Measurements from ENCODE around the gene TEP1.
"Not testable (repeated sequence)": the region's sequence is repeated elsewhere in the genome, so short reads cannot be mapped to it uniquely, and the experiment has no call there.

TEP1 gene

GRCh38 chr14:20386276-20386855 is 26.9 kb downstream of the TEP1 start:
- no peak for DNase-seq (ENCODE audit: low read depth in 2 of 2)

GRCh38 chr14:20384886-20385285 is 28.4 kb downstream of the TEP1 start:
- DNase-seq (ENCODE audit: low read depth in 2 of 2), result no peak

GRCh38 chr14:20384321-20384720 is 29.0 kb downstream of the TEP1 start:
- DNase-seq (ENCODE audit: low read depth in 2 of 2), result no peak

DNA sequence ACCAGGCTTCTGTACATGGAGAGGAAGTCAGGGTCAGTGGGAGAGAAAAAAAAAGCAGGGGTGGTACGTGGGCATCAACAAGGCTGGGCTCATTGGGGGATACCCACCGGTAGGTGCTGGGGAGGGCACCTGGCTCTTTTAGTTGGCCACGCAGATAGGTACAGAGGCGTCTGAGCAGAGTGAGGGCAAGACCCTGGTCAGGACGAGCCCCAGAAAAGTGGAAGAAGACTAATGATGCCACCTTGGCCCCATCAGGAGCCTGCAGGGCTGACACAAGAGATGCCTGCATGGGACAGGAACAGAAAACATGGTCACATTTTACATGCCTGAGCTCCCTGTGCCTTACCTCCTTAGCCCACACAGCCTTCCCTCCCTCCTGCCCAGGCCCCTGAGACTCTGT is 29.7 kb downstream of the TEP1 start:
- no peak for DNase-seq (ENCODE audit: low read depth in 2 of 2)

- DNase-seq (ENCODE audit: low read depth in 2 of 2), result no peak
Measured at GRCh38 chr14:20383032-20383431, 30.3 kb downstream of the TEP1 start.

- DNase-seq (ENCODE audit: low read depth in 2 of 2), result no peak
Measured at GRCh38 chr14:20382526-20382925, 30.8 kb downstream of the TEP1 start.

DNA sequence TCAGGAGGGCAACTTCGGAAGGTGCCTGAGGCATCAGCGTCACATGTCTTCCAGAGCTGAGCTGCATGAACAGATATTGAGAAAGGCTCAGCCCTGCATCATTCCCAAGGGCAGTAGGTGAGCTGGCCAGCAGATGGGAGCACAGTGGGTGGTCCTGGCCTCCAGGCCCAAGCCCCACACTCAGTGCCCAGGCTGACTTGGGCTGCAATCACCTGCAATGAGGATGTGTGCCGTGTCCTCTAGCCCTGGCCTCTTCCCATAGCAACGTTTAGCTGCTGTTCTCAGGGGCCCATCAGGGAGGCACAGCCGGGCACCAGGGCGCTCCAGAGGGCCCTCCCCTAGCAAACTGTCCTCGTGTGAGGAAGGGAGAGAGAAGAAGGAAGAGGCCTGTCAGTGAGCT is 32.0 kb downstream of the TEP1 start:
- DNase-seq (ENCODE audit: low read depth in 2 of 2), result no peak

DNA sequence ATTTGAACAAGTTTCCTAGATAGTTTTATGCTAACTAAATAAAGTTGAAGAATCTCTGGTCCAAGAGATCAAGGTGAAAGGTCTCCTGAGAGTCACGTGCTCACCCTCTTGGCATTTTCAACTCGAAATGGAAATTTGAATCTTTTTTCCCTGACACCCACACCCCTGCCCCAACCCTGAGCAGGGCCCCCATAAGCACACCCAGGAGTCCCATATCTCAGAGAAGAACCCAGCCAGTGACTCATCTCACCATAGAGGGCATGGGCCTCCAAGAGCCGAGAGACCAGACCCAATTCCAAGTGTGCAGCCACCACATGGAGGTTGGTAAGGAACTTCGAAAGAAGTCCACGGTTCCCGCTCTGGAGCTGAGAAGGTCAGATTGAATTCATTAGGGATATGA is 32.6 kb downstream of the TEP1 start:
- DNase-seq (ENCODE audit: low read depth in 2 of 2), result no peak

DNA sequence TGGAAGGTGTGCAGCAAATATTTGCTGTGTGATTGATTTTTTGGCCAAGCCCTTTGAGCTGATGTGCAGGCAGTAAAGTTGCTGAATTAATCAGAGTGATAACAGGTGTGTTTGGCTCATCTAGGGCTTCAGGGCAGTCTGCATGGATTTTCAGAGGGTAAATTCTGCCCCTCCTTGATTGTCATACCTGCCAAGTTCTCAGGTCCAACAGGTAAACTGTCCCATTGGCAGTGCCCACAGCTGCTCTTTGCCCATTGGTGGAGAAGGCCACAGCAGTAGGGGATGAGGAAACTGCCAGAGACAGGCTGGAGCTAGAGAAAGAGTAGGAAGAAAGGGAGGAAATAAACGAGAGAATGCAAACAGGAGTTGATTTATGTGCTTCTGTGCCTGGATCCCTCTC is 33.6 kb downstream of the TEP1 start:
- no peak for DNase-seq (ENCODE audit: low read depth in 2 of 2)

DNA sequence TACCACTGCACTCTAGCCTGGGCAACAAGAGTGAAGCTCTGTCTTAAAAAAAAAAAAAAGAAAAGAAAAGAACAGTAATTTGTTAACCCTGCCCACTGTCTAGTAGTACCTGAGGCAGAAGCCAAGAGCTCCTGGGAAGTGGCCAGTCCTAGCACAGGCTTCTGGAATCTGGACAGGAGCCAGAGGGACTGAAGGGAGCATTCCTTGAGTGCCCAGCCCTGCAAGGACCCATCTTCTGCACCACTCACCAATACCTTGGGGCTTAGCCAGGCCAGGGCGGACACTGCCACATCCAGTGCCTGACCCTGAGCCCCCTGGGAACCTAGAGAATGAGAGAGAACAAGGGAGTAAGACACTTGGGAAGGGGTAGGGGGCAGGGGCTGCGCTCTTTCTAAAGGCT is 36.1 kb downstream of the TEP1 start:
- no peak for DNase-seq (ENCODE audit: low read depth in 2 of 2)

GRCh38 chr14:20376071-20376588 is 37.2 kb downstream of the TEP1 start:
- no peak for DNase-seq (ENCODE audit: low read depth in 2 of 2)

- DNase-seq (ENCODE audit: low read depth in 2 of 2), result no peak
Measured at GRCh38 chr14:20375471-20375870, 37.8 kb downstream of the TEP1 start.

- DNase-seq (ENCODE audit: low read depth in 2 of 2), result no peak
Measured at GRCh38 chr14:20372796-20373195, 40.5 kb downstream of the TEP1 start.

GRCh38 chr14:20365928-20366327 is 47.4 kb downstream of the TEP1 start:
- DNase-seq (ENCODE audit: low read depth in 2 of 2), result no peak

DNA sequence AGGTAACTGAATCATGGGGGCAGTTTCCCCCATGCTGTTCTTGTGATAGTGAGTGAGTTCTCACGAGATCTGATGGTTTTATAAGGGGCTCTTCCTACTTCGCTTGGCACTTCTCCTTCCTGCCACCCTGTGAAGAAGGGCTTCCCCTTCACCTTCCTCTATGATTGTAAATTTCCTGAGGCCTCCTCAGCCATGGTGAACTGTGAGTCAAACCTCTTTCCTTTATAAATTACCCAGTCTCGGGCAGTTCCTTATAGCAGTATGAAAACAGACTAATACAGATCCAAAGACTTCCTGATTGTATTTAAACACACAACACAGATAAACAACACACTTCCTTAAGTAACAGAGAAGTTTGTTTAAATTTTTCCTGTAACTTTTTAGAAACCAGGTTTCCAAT is 54.8 kb downstream of the TEP1 start:
- DNase-seq (ENCODE audit: low read depth in 2 of 2), result not testable (repeated sequence)

DNA sequence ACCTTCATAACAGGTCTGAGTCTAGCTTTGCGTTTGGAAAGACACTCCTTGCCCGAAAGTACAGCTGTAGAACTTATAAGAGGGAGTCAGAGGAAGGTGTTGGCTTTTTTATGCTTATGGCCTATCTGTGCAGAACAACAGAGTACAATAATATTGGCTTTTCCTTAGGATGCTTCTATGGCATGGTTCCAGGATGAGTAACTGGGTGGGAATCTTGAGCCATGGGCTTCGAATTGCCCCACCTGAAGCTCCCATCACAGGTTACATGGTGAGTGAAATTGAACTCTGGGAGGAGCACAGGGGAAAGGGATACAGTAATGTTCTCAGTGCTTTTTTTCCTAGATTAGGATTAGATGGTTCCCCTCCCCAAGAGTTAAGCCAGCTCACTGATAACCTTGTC is 56.9 kb downstream of the TEP1 start:
- DNase-seq (ENCODE audit: low read depth in 2 of 2), result no peak

GRCh38 chr14:20350860-20351259 is 62.4 kb downstream of the TEP1 start:
- DNase-seq (ENCODE audit: low read depth in 2 of 2), result no peak

GRCh38 chr14:20350282-20350681 is 63.0 kb downstream of the TEP1 start:
- DNase-seq (ENCODE audit: low read depth in 2 of 2), result no peak

DNA sequence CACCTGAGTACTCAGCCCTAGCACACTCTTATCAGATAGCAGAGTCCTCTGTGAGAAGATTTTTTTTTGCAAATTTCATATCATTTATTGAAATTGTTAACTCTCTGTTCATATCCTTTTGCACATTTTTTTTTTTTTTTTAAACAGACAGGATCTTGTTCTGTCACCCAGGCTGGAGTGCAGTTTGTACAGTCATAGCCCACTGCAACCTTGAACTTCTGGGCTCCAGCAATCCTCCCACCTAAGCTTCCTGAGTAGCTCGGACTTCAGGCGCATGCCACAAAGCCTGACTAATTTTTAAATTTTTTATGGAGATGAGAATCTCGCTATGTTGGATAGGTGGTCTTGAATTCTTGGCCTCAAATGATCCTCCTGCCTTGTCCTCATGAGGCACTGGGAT is 65.6 kb downstream of the TEP1 start:
- no peak for DNase-seq (ENCODE audit: low read depth in 2 of 2)

DNA sequence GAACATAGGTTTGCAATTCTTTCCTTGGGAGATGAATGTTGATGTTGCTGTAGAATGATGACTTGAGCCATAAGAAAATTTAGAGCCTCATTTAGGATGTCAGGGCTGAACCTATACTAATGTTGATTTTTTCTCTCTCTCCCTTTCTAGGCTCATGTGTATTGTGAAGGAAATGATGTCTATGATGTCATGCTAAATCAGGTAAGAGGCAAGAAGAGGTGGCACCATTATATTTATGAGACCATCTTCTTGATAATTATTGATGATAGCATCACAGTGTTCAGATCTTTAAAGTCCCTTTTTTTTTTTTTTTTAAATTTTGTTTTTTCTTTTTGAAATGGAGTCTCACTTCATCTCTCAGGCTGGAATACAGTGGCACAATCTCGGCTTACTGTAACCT is 66.6 kb downstream of the TEP1 start:
- no peak for DNase-seq (ENCODE audit: low read depth in 2 of 2)

GRCh38 chr14:20345366-20345765 is 67.9 kb downstream of the TEP1 start:
- DNase-seq (ENCODE audit: low read depth in 2 of 2), result no peak

GRCh38 chr14:20343862-20344220 is 69.5 kb downstream of the TEP1 start:
- DNase-seq (ENCODE audit: low read depth in 2 of 2), result no peak

- DNase-seq (ENCODE audit: low read depth in 2 of 2), result peak; percentile 100
Measured at GRCh38 chr14:20343092-20343861, 70.0 kb downstream of the TEP1 start, which contains the start of gene PARP2. Gene PARP2, plus strand, starts transcription at chr14:20343635. Its CDS starts 7 bp downstream, at chr14:20343642.
